GM12878 (cell line): ENCODE results near the gene FAM107A. TPM values are rescaled to one million over a fixed set of nuclear protein-coding genes. Genes with fewer than 3 reads are reported as not detected.

ENCODE experiments used
- ATAC-seq: fragments of 200-7000 bp; cut with Tn5 transposase; 3 replicates; pipeline ENCODE4 v1.9.1; 2020; ENCODE audit warnings: mild to moderate bottlenecking, moderate library complexity
- BruUV-seq: library from RNA; stranded (reverse); fragments of 400-500 nt; replicated peaks from 2 replicates; lab custom pipeline; 2021; lab: Mats Ljungman, UMichigan
- CTCF ChIA-PET: fragments of 300-600 bp; sonication (Branson Sonifier 250); formaldehyde crosslinking; extraction: SDS; loops from one replicate; lab custom pipeline; 2021; ENCODE audit warnings: inconsistent platforms; lab: Yijun Ruan, JAX
- POLR2A ChIA-PET: fragments of 350-600 bp; formaldehyde crosslinking; extraction: SDS; loops from one replicate; lab custom pipeline; 2021; ENCODE audit warnings: inconsistent platforms; lab: Charles Lee
- RAD21 ChIA-PET: fragments of 300-600 bp; sonication (Branson Sonifier 250); formaldehyde crosslinking; loops from one replicate; lab custom pipeline; 2023; ENCODE audit warnings: antibody characterized with exemption; ENCODE audit not compliant: unreplicated experiment; lab: Charles Lee
- SMC1A ChIA-PET: fragments of 300-600 bp; sonication (Branson Sonifier 250); formaldehyde crosslinking; loops from one replicate; lab custom pipeline; 2023; ENCODE audit not compliant: unreplicated experiment, uncharacterized antibody; lab: Charles Lee
- DNase-seq: peaks from one replicate; pipeline ENCODE4 v3.0.0-alpha.2; 2011; ENCODE audit warnings: low read depth, low spot score
- FAIRE-seq: peaks from 3 replicates; lab custom pipeline; 2011; peaks lifted over from hg19 to GRCh38; lab: Jason Lieb, UNC
- H2AFZ ChIP-seq: 2 replicates; pipeline ENCODE4 v1.6.0; 2011; ENCODE audit warnings: low read depth, low read length, control low read depth; ENCODE audit not compliant: control insufficient read depth
- H3K27ac ChIP-seq: 2 replicates; pipeline ENCODE4 v1.5.1; 2011; ENCODE audit warnings: control low read depth; ENCODE audit not compliant: control insufficient read depth, insufficient read depth
- H3K27me3 ChIP-seq, 2 experiments: replicated peaks in 1 of 2; 2 replicates each; pipeline versions ENCODE4 v1.6.0 to v1.6.1; 2011; ENCODE audit warnings: low read length in 1 of 2; ENCODE audit not compliant: control insufficient read depth in 2 of 2, insufficient read depth in 2 of 2
- H3K36me3 ChIP-seq, 2 experiments: 2 replicates each; pipeline ENCODE4 v1.5.1; 2011; ENCODE audit warnings: low read length in 1 of 2; ENCODE audit not compliant: control insufficient read depth in 2 of 2, insufficient read depth in 2 of 2
- H3K4me1 ChIP-seq: 2 replicates; pipeline ENCODE4 v1.6.1; 2011; ENCODE audit warnings: mild to moderate bottlenecking, low read length, moderate library complexity, mixed read lengths; ENCODE audit not compliant: control insufficient read depth, insufficient read depth
- H3K4me2 ChIP-seq: 2 replicates; pipeline ENCODE4 v1.6.0; 2011; ENCODE audit warnings: control low read depth; ENCODE audit not compliant: control insufficient read depth, insufficient read depth
- H3K4me3 ChIP-seq: fragments of 200-600 bp; sonication (generic); 2 replicates; pipeline ENCODE4 v1.5.1; 2016
- H3K79me2 ChIP-seq: 2 replicates; pipeline ENCODE4 v1.6.0; 2011; ENCODE audit warnings: low read length; ENCODE audit not compliant: control insufficient read depth, insufficient read depth
- H3K9ac ChIP-seq: 2 replicates; pipeline ENCODE4 v1.8.0; 2011; ENCODE audit warnings: low read length, control low read depth, mixed read lengths; ENCODE audit not compliant: control insufficient read depth, insufficient read depth
- H3K9me3 ChIP-seq: replicated peaks from 3 replicates; pipeline ENCODE4 v1.5.1; 2011; ENCODE audit warnings: mild to moderate bottlenecking, low read length; ENCODE audit not compliant: control insufficient read depth, insufficient read depth
- H4K20me1 ChIP-seq: 2 replicates; pipeline ENCODE4 v1.6.0; 2011; ENCODE audit not compliant: control insufficient read depth, insufficient read depth
- CBFB ChIP-seq: IDR thresholded peaks from 2 replicates; pipeline ENCODE4 v1.6.1; 2016; ENCODE audit warnings: antibody characterized with exemption, low read depth
- EGR1 ChIP-seq, 2 experiments: IDR thresholded peaks; 1 replicate in 1 of 2; 2 replicates in 1 of 2; pipeline ENCODE4 v1.6.1; 2011 to 2012; ENCODE audit warnings: low read depth in 2 of 2, low read length in 2 of 2, borderline replicate concordance in 1 of 2, mild to moderate bottlenecking in 1 of 2, moderate library complexity in 1 of 2
- FOXM1 ChIP-seq: IDR thresholded peaks from 2 replicates; pipeline ENCODE4 v1.6.1; 2012; ENCODE audit warnings: low read depth, mild to moderate bottlenecking, inconsistent platforms, low read length, moderate library complexity
- KAT2A ChIP-seq: conservative IDR thresholded peaks from 2 replicates; pipeline ENCODE4 v1.6.1; 2011; ENCODE audit warnings: low read depth, low read length; ENCODE audit not compliant: control insufficient read depth
- NFXL1 ChIP-seq: fragments of 450-650 bp; IDR thresholded peaks from 2 replicates; pipeline ENCODE4 v1.6.1; 2017; ENCODE audit warnings: antibody characterized with exemption, mild to moderate bottlenecking, borderline replicate concordance
- POLR2AphosphoS2 ChIP-seq: IDR thresholded peaks from 2 replicates; pipeline ENCODE4 v1.6.1; 2011; ENCODE audit warnings: low read depth, mild to moderate bottlenecking, low read length, improper control_type of control experiment, moderate library complexity
- ZNF207 ChIP-seq: fragments of 450-650 bp; IDR thresholded peaks from 2 replicates; pipeline ENCODE4 v1.6.1; 2014; ENCODE audit warnings: antibody characterized with exemption, mild to moderate bottlenecking, borderline replicate concordance
- WGBS: methylation state at CpG from one replicate; pipeline ENCODE4 v1.1.6; 2016; ENCODE audit warnings: low lambda C conversion rate; ENCODE audit not compliant: insufficient replicate concordance, insufficient coverage; ENCODE audit errors: missing lambda C conversion rate; 5-methylcytosine and 5-hydroxymethylcytosine counted together
- in situ Hi-C: fragments of 300-500 bp; cut with MboI; formaldehyde crosslinking; loops from 9 replicates; pipeline ENCODE4 v1.14.3; 2018; ENCODE audit warnings: mixed read lengths
- intact Hi-C: fragments of 100-400 bp; cut with micrococcal nuclease; formaldehyde crosslinking; loops from one replicate; pipeline ENCODE4 v1.14.2; 2022; ENCODE audit not compliant: unreplicated experiment
- polyA plus RNA-seq, 11 experiments: library from polyadenylated mRNA; depleted of rRNA in 4 of 11; unstranded in 6 of 11; stranded (reverse) in 5 of 11; fragments of >200 nt; fragmentation: Nextera tagmentation in 4 of 11; fragmentation: Illumina TruSeq in 1 of 11; extraction: Ambion mirVana in 4 of 11; extraction: Trizol in 1 of 11; gene quantifications; 1 replicate in 1 of 11; 2 replicates in 10 of 11; pipeline versions ENCODE4 v1.2.1 to v1.2.3, GENCODE V29; 2011 to 2016; ENCODE audit warnings: inconsistent platforms in 2 of 11, missing spikeins in 2 of 11, low read depth in 1 of 11
- total RNA-seq, 4 experiments: library from RNA; depleted of rRNA in 3 of 4; stranded (reverse); fragments of >200 nt in 3 of 4; fragmentation: Illumina TruSeq in 1 of 4; extraction: Trizol in 1 of 4; gene quantifications; 2 replicates each; pipeline versions ENCODE4 v1.2.1 to v1.2.3, GENCODE V29; 2013 to 2021
- TF ChIP-seq, protein P1 (sequence below): IDR thresholded peaks from 2 replicates; pipeline ENCODE4 v1.6.1; 2012; ENCODE audit warnings: improper control_type of control experiment, low read depth, low read length; ENCODE audit not compliant: insufficient replicate concordance
- TF ChIP-seq, protein P2 (sequence below): fragments of 450-650 bp; IDR thresholded peaks from 2 replicates; pipeline ENCODE4 v1.6.1; 2018; ENCODE audit warnings: mild to moderate bottlenecking, low read depth, moderate library complexity; ENCODE audit not compliant: partially characterized antibody
- TF ChIP-seq, protein P3 (sequence below): fragments of 450-650 bp; IDR thresholded peaks from 2 replicates; pipeline ENCODE4 v1.6.1; 2017; ENCODE audit warnings: antibody characterized with exemption, mild to moderate bottlenecking, moderate library complexity

FAM107A gene
- total and polyA plus RNA-seq, 10 of the 15 experiments (the other 5 are each of a cell fraction or from before 2014, with no cell fraction given), result not detected

DNA sequence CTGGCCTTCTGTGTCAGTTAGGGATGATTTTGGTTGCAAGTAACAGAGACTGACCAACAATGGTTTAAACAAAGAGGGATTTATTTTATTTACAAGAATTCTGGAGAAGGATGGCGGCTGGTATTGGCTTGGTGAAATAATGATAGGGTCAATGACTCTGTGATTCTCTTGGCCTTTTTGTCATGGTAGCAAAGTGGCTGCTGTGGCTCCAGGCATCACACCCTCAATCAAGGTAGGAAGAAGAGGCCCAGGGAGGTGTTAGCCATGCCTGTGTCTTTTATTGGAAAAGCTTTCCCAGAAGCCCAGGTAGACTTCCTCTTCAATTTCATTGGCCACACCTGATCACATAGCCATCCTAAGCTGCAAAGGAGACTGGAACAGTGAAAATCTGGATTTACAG, 13.1 kb downstream of the FAM107A start:
- H3K27me3 ChIP-seq, result no peaks in the 10 kb centered on the region
- H2AFZ ChIP-seq, result no peak overlapping the region
- intact Hi-C loops, result no loop called here
- no peak for DNase-seq
- WGBS, result 23% methylated on average over 1 of the region's 1 CpG
- no peak for FAIRE-seq
- no peaks in the 10 kb centered on the region for H4K20me1 ChIP-seq
- no peak for ATAC-seq
- SMC1A ChIA-PET, result no interaction called here
- no peaks in the 10 kb centered on the region for H3K9me3 ChIP-seq
- H3K36me3 ChIP-seq, result no peaks in the 10 kb centered on the region
- RAD21 ChIA-PET, result interaction anchor here (8.3 kb wide), 1 partner anchor 64 kb away, joined by 100 read pairs; no protein-coding TSS in a partner anchor
- no peak overlapping the region for H3K27ac ChIP-seq
- H3K4me1 ChIP-seq, result 0 out of 2 replicates have a peak, but pooled peaks cover 3% of the 10 kb centered on the region
- no TSS peak for BruUV-seq
- H3K4me2 ChIP-seq, result no peak overlapping the region
- CTCF ChIA-PET, result no interaction called here
- TF ChIP-seq, protein P1, sequence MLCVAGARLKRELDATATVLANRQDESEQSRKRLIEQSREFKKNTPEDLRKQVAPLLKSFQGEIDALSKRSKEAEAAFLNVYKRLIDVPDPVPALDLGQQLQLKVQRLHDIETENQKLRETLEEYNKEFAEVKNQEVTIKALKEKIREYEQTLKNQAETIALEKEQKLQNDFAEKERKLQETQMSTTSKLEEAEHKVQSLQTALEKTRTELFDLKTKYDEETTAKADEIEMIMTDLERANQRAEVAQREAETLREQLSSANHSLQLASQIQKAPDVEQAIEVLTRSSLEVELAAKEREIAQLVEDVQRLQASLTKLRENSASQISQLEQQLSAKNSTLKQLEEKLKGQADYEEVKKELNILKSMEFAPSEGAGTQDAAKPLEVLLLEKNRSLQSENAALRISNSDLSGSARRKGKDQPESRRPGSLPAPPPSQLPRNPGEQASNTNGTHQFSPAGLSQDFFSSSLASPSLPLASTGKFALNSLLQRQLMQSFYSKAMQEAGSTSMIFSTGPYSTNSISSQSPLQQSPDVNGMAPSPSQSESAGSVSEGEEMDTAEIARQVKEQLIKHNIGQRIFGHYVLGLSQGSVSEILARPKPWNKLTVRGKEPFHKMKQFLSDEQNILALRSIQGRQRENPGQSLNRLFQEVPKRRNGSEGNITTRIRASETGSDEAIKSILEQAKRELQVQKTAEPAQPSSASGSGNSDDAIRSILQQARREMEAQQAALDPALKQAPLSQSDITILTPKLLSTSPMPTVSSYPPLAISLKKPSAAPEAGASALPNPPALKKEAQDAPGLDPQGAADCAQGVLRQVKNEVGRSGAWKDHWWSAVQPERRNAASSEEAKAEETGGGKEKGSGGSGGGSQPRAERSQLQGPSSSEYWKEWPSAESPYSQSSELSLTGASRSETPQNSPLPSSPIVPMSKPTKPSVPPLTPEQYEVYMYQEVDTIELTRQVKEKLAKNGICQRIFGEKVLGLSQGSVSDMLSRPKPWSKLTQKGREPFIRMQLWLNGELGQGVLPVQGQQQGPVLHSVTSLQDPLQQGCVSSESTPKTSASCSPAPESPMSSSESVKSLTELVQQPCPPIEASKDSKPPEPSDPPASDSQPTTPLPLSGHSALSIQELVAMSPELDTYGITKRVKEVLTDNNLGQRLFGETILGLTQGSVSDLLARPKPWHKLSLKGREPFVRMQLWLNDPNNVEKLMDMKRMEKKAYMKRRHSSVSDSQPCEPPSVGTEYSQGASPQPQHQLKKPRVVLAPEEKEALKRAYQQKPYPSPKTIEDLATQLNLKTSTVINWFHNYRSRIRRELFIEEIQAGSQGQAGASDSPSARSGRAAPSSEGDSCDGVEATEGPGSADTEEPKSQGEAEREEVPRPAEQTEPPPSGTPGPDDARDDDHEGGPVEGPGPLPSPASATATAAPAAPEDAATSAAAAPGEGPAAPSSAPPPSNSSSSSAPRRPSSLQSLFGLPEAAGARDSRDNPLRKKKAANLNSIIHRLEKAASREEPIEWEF, result no peak
- TF ChIP-seq KAT2A (no peak), ZNF207 (no peak), POLR2AphosphoS2 (no peak), CBFB (no peak), FOXM1 (no peak), EGR1 (IDR thresholded peaks at IDR 0.05; ENCODE audit: borderline replicate concordance in 1 of 2, low read depth in 2 of 2, low read length in 2 of 2) (no peak), NFXL1 (no peak)
- TF ChIP-seq, protein P2, sequence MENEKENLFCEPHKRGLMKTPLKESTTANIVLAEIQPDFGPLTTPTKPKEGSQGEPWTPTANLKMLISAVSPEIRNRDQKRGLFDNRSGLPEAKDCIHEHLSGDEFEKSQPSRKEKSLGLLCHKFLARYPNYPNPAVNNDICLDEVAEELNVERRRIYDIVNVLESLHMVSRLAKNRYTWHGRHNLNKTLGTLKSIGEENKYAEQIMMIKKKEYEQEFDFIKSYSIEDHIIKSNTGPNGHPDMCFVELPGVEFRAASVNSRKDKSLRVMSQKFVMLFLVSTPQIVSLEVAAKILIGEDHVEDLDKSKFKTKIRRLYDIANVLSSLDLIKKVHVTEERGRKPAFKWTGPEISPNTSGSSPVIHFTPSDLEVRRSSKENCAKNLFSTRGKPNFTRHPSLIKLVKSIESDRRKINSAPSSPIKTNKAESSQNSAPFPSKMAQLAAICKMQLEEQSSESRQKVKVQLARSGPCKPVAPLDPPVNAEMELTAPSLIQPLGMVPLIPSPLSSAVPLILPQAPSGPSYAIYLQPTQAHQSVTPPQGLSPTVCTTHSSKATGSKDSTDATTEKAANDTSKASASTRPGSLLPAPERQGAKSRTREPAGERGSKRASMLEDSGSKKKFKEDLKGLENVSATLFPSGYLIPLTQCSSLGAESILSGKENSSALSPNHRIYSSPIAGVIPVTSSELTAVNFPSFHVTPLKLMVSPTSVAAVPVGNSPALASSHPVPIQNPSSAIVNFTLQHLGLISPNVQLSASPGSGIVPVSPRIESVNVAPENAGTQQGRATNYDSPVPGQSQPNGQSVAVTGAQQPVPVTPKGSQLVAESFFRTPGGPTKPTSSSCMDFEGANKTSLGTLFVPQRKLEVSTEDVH, result no peak
- TF ChIP-seq, protein P3, sequence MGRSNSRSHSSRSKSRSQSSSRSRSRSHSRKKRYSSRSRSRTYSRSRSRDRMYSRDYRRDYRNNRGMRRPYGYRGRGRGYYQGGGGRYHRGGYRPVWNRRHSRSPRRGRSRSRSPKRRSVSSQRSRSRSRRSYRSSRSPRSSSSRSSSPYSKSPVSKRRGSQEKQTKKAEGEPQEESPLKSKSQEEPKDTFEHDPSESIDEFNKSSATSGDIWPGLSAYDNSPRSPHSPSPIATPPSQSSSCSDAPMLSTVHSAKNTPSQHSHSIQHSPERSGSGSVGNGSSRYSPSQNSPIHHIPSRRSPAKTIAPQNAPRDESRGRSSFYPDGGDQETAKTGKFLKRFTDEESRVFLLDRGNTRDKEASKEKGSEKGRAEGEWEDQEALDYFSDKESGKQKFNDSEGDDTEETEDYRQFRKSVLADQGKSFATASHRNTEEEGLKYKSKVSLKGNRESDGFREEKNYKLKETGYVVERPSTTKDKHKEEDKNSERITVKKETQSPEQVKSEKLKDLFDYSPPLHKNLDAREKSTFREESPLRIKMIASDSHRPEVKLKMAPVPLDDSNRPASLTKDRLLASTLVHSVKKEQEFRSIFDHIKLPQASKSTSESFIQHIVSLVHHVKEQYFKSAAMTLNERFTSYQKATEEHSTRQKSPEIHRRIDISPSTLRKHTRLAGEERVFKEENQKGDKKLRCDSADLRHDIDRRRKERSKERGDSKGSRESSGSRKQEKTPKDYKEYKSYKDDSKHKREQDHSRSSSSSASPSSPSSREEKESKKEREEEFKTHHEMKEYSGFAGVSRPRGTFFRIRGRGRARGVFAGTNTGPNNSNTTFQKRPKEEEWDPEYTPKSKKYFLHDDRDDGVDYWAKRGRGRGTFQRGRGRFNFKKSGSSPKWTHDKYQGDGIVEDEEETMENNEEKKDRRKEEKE, result no peak
- POLR2A ChIA-PET, result no interaction called here
- H3K4me3 ChIP-seq, result no peak overlapping the region
- in situ Hi-C loops, result no loop called here
- no peak overlapping the region for H3K9ac ChIP-seq
- no peaks in the 10 kb centered on the region for H3K79me2 ChIP-seq
